Measurements from ENCODE around the gene OXER1. TPM values are rescaled to one million over a fixed set of nuclear protein-coding genes. Genes with fewer than 3 reads are reported as not detected.

Gene OXER1
- total RNA-seq, 1 experiment from 2014 or later = 0.90 TPM

GRCh38 chr2:42764901-42765300 is 966 bp upstream of the OXER1 start:
- BruUV-seq (replicated peaks) = no TSS peak
- no peaks in the 10 kb centered on the region for H3K4me1 ChIP-seq (ENCODE audit: insufficient read depth, low read length, poor library complexity, severe bottlenecking)
- no peaks in the 10 kb centered on the region for H3K27me3 ChIP-seq (replicated peaks; ENCODE audit: insufficient read depth, low read depth, low read length, poor library complexity)
- intact Hi-C loops (cut with micrococcal nuclease; ENCODE audit: unreplicated experiment) = no loop called here
- H3K4me3 ChIP-seq (ENCODE audit: low read depth, low read length, poor library complexity, severe bottlenecking) = no peak overlapping the region
- DNase-seq (ENCODE audit: low spot score) = no peak
- no peak overlapping the region for H3K27ac ChIP-seq (ENCODE audit: low read depth, low read length, poor library complexity, severe bottlenecking)
- H3K36me3 ChIP-seq (ENCODE audit: insufficient read depth, low read length, poor library complexity, severe bottlenecking) = no peaks in the 10 kb centered on the region
- TF ChIP-seq EZH2 (IDR thresholded peaks at IDR 0.05; ENCODE audit: borderline replicate concordance, low read depth, low read length, poor library complexity, severe bottlenecking) = no peak
- TF ChIP-seq, protein P1, sequence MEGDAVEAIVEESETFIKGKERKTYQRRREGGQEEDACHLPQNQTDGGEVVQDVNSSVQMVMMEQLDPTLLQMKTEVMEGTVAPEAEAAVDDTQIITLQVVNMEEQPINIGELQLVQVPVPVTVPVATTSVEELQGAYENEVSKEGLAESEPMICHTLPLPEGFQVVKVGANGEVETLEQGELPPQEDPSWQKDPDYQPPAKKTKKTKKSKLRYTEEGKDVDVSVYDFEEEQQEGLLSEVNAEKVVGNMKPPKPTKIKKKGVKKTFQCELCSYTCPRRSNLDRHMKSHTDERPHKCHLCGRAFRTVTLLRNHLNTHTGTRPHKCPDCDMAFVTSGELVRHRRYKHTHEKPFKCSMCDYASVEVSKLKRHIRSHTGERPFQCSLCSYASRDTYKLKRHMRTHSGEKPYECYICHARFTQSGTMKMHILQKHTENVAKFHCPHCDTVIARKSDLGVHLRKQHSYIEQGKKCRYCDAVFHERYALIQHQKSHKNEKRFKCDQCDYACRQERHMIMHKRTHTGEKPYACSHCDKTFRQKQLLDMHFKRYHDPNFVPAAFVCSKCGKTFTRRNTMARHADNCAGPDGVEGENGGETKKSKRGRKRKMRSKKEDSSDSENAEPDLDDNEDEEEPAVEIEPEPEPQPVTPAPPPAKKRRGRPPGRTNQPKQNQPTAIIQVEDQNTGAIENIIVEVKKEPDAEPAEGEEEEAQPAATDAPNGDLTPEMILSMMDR (conservative IDR thresholded peaks at IDR 0.05; ENCODE audit: low read depth, low read length) = no peak
- H3K9me3 ChIP-seq (ENCODE audit: low read depth, low read length, poor library complexity, severe bottlenecking) = no peaks in the 10 kb centered on the region
- POLR2A ChIA-PET (ENCODE audit: low non-redundant PET) = no interaction called here
- CTCF ChIA-PET = no interaction called here

- BruUV-seq (replicated peaks) = no TSS peak
- Histone ChIP-seq H3K36me3 (ENCODE audit: insufficient read depth, low read length, poor library complexity, severe bottlenecking) (no peaks in the 10 kb centered on the region), H3K27ac (ENCODE audit: low read depth, low read length, poor library complexity, severe bottlenecking) (no peak overlapping the region), H3K4me1 (ENCODE audit: insufficient read depth, low read length, poor library complexity, severe bottlenecking) (no peaks in the 10 kb centered on the region), H3K9me3 (ENCODE audit: low read depth, low read length, poor library complexity, severe bottlenecking) (no peaks in the 10 kb centered on the region), H3K27me3 (replicated peaks; ENCODE audit: insufficient read depth, low read depth, low read length, poor library complexity) (no peaks in the 10 kb centered on the region), H3K4me3 (ENCODE audit: low read depth, low read length, poor library complexity, severe bottlenecking) (no peak overlapping the region)
- ChIA-PET POLR2A (ENCODE audit: low non-redundant PET) (no interaction called here), CTCF (no interaction called here)
- TF ChIP-seq EZH2 (IDR thresholded peaks at IDR 0.05; ENCODE audit: borderline replicate concordance, low read depth, low read length, poor library complexity, severe bottlenecking) = no peak
- TF ChIP-seq, protein P1 (conservative IDR thresholded peaks at IDR 0.05; ENCODE audit: low read depth, low read length) = no peak
- intact Hi-C loops (cut with micrococcal nuclease; ENCODE audit: unreplicated experiment) = no loop called here
- no peak for DNase-seq (ENCODE audit: low spot score)
Measured at GRCh38 chr2:42762823-42763804, 821 bp downstream of the OXER1 start.

- POLR2A ChIA-PET (ENCODE audit: low non-redundant PET) = no interaction called here
- CTCF ChIA-PET = no interaction called here
- DNase-seq (ENCODE audit: low spot score) = no peak
- H3K27ac ChIP-seq (ENCODE audit: low read depth, low read length, poor library complexity, severe bottlenecking) = no peak overlapping the region
- H3K36me3 ChIP-seq (ENCODE audit: insufficient read depth, low read length, poor library complexity, severe bottlenecking) = no peaks in the 10 kb centered on the region
- TF ChIP-seq, protein P1 (conservative IDR thresholded peaks at IDR 0.05; ENCODE audit: low read depth, low read length) = no peak
- TF ChIP-seq EZH2 (IDR thresholded peaks at IDR 0.05; ENCODE audit: borderline replicate concordance, low read depth, low read length, poor library complexity, severe bottlenecking) = no peak
- intact Hi-C loops (cut with micrococcal nuclease; ENCODE audit: unreplicated experiment) = no loop called here
- BruUV-seq (replicated peaks) = no TSS peak
- no peaks in the 10 kb centered on the region for H3K4me1 ChIP-seq (ENCODE audit: insufficient read depth, low read length, poor library complexity, severe bottlenecking)
- H3K27me3 ChIP-seq (replicated peaks; ENCODE audit: insufficient read depth, low read depth, low read length, poor library complexity) = no peaks in the 10 kb centered on the region
- no peak overlapping the region for H3K4me3 ChIP-seq (ENCODE audit: low read depth, low read length, poor library complexity, severe bottlenecking)
- no peaks in the 10 kb centered on the region for H3K9me3 ChIP-seq (ENCODE audit: low read depth, low read length, poor library complexity, severe bottlenecking)
Measured at GRCh38 chr2:42762155-42762554, 1.8 kb downstream of the OXER1 start.

Measured in A673 (cell line).